ENCODE measurements around the gene SCN4A. TPM values are rescaled to one million over a fixed set of nuclear protein-coding genes. Genes with fewer than 3 reads are reported as not detected.

Gene SCN4A
- total RNA-seq, 1 donor from 2014 or later: 0.95 TPM

GRCh38 chr17:63991611-63992010, 18.9 kb upstream of the SCN4A start:
- no peaks in the 10 kb centered on the region for H3K9me3 Mint-ChIP-seq (ENCODE audit: unreplicated experiment)
- peaks cover 36% of the 10 kb centered on the region for H3K4me1 Mint-ChIP-seq (ENCODE audit: unreplicated experiment)
- DNase-seq (ENCODE audit: low spot score): no peak
- TF ChIP-seq CTCF (IDR thresholded peaks at IDR 0.05; ENCODE audit: unreplicated experiment): no peak
- H3K36me3 Mint-ChIP-seq (ENCODE audit: low read depth, unreplicated experiment): no peaks in the 10 kb centered on the region
- no peak overlapping the region for H3K27ac Mint-ChIP-seq (ENCODE audit: unreplicated experiment)
- H3K4me3 Mint-ChIP-seq (ENCODE audit: unreplicated experiment): no peak overlapping the region
- H3K27me3 Mint-ChIP-seq (ENCODE audit: unreplicated experiment): peaks cover 7% of the 10 kb centered on the region

- TF ChIP-seq CTCF (IDR thresholded peaks at IDR 0.05; ENCODE audit: unreplicated experiment): no peak
- no peaks in the 10 kb centered on the region for H3K36me3 Mint-ChIP-seq (ENCODE audit: low read depth, unreplicated experiment)
- H3K27me3 Mint-ChIP-seq (ENCODE audit: unreplicated experiment): peaks cover 6% of the 10 kb centered on the region
- no peaks in the 10 kb centered on the region for H3K9me3 Mint-ChIP-seq (ENCODE audit: unreplicated experiment)
- DNase-seq (ENCODE audit: low spot score): no peak
- H3K4me3 Mint-ChIP-seq (ENCODE audit: unreplicated experiment): peak overlapping the region; percentile 29
- H3K4me1 Mint-ChIP-seq (ENCODE audit: unreplicated experiment): peaks cover 26% of the 10 kb centered on the region
- H3K27ac Mint-ChIP-seq (ENCODE audit: unreplicated experiment): no peak overlapping the region
These were observed 17.1 kb upstream of the SCN4A start for GRCh38 chr17:63989622-63990345.

GRCh38 chr17:63988741-63989621, 16.3 kb upstream of the SCN4A start:
- no peaks in the 10 kb centered on the region for H3K36me3 Mint-ChIP-seq (ENCODE audit: low read depth, unreplicated experiment)
- H3K27me3 Mint-ChIP-seq (ENCODE audit: unreplicated experiment): peaks cover 6% of the 10 kb centered on the region
- H3K4me1 Mint-ChIP-seq (ENCODE audit: unreplicated experiment): peaks cover 26% of the 10 kb centered on the region
- H3K9me3 Mint-ChIP-seq (ENCODE audit: unreplicated experiment): no peaks in the 10 kb centered on the region
- H3K27ac Mint-ChIP-seq (ENCODE audit: unreplicated experiment): no peak overlapping the region
- no peak for TF ChIP-seq CTCF (IDR thresholded peaks at IDR 0.05; ENCODE audit: unreplicated experiment)
- no peak for DNase-seq (ENCODE audit: low spot score)
- H3K4me3 Mint-ChIP-seq (ENCODE audit: unreplicated experiment): no peak overlapping the region

- no peak for DNase-seq (ENCODE audit: low spot score)
- Mint-ChIP-seq H3K27ac (ENCODE audit: unreplicated experiment) (no peak overlapping the region), H3K27me3 (ENCODE audit: unreplicated experiment) (peaks cover 6% of the 10 kb centered on the region), H3K4me3 (ENCODE audit: unreplicated experiment) (no peak overlapping the region), H3K36me3 (ENCODE audit: low read depth, unreplicated experiment) (no peaks in the 10 kb centered on the region), H3K9me3 (ENCODE audit: unreplicated experiment) (no peaks in the 10 kb centered on the region), H3K4me1 (ENCODE audit: unreplicated experiment) (peaks cover 33% of the 10 kb centered on the region)
- no peak for TF ChIP-seq CTCF (IDR thresholded peaks at IDR 0.05; ENCODE audit: unreplicated experiment)
These were observed 15.4 kb upstream of the SCN4A start for GRCh38 chr17:63988127-63988478.
